Right lobe of liver (tissue), 6 donors: Measurements from ENCODE around the gene CARHSP1. TPM values are rescaled to one million over a fixed set of nuclear protein-coding genes. Genes with fewer than 3 reads are reported as not detected.
"Not testable (repeated sequence)": the region's sequence is repeated elsewhere in the genome, so short reads cannot be mapped to it uniquely, and the experiment has no call there.

Experiments
- ATAC-seq, 4 donors: fragments of 200-7000 bp; cut with Tn5 transposase; one replicate each; pipeline ENCODE4 v1.9.1; 2020; ENCODE audit warnings: mild to moderate bottlenecking in 4 of 4, moderate library complexity in 4 of 4
- DNase-seq, 3 donors: peaks; one replicate each; pipeline ENCODE4 v3.0.0-alpha.2; 2020
- H3K27ac ChIP-seq, 3 donors: fragments of 200-600 bp; one replicate each; pipeline ENCODE4 v1.8.0; 2022
- H3K27me3 ChIP-seq, 2 donors: fragments of 200-600 bp; one replicate each; pipeline ENCODE4 v1.8.0; 2022
- H3K36me3 ChIP-seq, 4 donors: fragments of 200-600 bp; sonication (generic) in 1 of 4; one replicate each; pipeline versions ENCODE4 v1.5.1 to v1.8.0; 2017 to 2022; ENCODE audit warnings: control low read depth in 1 of 4
- H3K4me1 ChIP-seq, 4 donors: fragments of 200-600 bp; sonication (generic) in 1 of 4; one replicate each; pipeline versions ENCODE4 v1.5.1 to v1.8.0; 2017 to 2022; ENCODE audit warnings: control low read depth in 1 of 4
- H3K4me3 ChIP-seq, 3 donors: fragments of 200-600 bp; one replicate each; pipeline ENCODE4 v1.8.0; 2022
- H3K9me3 ChIP-seq, 4 donors: fragments of 200-600 bp; sonication (generic) in 1 of 4; one replicate each; pipeline versions ENCODE4 v1.5.1 to v1.8.0; 2017 to 2022; ENCODE audit warnings: control low read depth in 1 of 4
- CTCF ChIP-seq, 4 donors: fragments of 200-600 bp in 3 of 4; fragments of 450-650 bp in 1 of 4; IDR thresholded peaks; one replicate each; pipeline versions ENCODE4 v1.5.1 to v1.8.0; 2016 to 2022; ENCODE audit warnings: antibody characterized with exemption in 4 of 4, mild to moderate bottlenecking in 2 of 4
- POLR2A ChIP-seq: fragments of 450-650 bp; IDR thresholded peaks from one replicate; pipeline ENCODE4 v1.6.1; 2017; ENCODE audit warnings: antibody characterized with exemption, mild to moderate bottlenecking
- WGBS: methylation state at CpG from one replicate; pipeline ENCODE4 v1.1.6; 2018; ENCODE audit warnings: low coverage, low lambda C conversion rate; ENCODE audit not compliant: insufficient coverage; ENCODE audit errors: missing lambda C conversion rate; 5-methylcytosine and 5-hydroxymethylcytosine counted together
- intact Hi-C, 2 donors: fragments of 100-400 bp; cut with DNase I; formaldehyde crosslinking; loops; one replicate each; pipeline versions ENCODE4 v1.11.2 to v1.14.1; 2022
- total RNA-seq, 6 experiments: library from RNA; depleted of rRNA in 2 of 6; stranded (reverse); fragments of >200 nt in 2 of 6; fragmentation: NEBNext Ultra II Directional in 3 of 6; extraction: Animal tissue kit (Norgen Biotek cat#: 25700) in 3 of 6; gene quantifications; one replicate each; pipeline versions ENCODE4 v1.1.0 to v1.2.4, GENCODE V29; 2016 to 2023
- donor health status: DM: no; HTN: yes; CAD: no.
- donor health status: DM: no; HTN: no; CAD: no.
- donor health status: DM: no; HTN: no; CAD: no.
- donor health status: DM: no; HTN: yes; CAD: no.
- donor health status: DM: no; HTN: yes; CAD: no.

The CARHSP1 gene
- total RNA-seq, 6 experiments from 2014 or later, result 61.5 to 132 (median 73.1) TPM

- no peak for DNase-seq
Measured at GRCh38 chr16:8847623-8848022, 21.2 kb downstream of the CARHSP1 start.

GRCh38 chr16:8847145-8847544, 21.7 kb downstream of the CARHSP1 start:
- DNase-seq (no peak), ATAC-seq (no peak)
- no peak overlapping the region for H3K4me3 ChIP-seq
- TF ChIP-seq CTCF (IDR thresholded peaks at IDR 0.05), result no peak
- no peak for TF ChIP-seq POLR2A
- H3K4me1 ChIP-seq, result peaks cover 0 to 26% (median 9%) of the 10 kb centered on the region in 4 donors
- 69% methylated on average over 11 of the region's 13 CpGs for WGBS
- H3K9me3 ChIP-seq, result no peaks in the 10 kb centered on the region
- peaks cover 0 to 8% (median 3%) of the 10 kb centered on the region in 4 donors for H3K36me3 ChIP-seq
- no peak overlapping the region for H3K27ac ChIP-seq
- intact Hi-C loops, result no loop called here
- H3K27me3 ChIP-seq, result no peaks in the 10 kb centered on the region

More at GRCh38 chr16:8847623-8848022, 21.2 kb downstream of the CARHSP1 start:
- intact Hi-C loops, result no loop called here
- no peak for ATAC-seq
- Histone ChIP-seq H3K4me3 (no peak overlapping the region), H3K9me3 (no peaks in the 10 kb centered on the region), H3K36me3 (peaks cover 0 to 8% (median 3%) of the 10 kb centered on the region in 4 donors), H3K4me1 (peaks cover 0 to 29% (median 9%) of the 10 kb centered on the region in 4 donors), H3K27me3 (no peaks in the 10 kb centered on the region), H3K27ac (no peak overlapping the region)
- 86% methylated on average over 7 of the region's 15 CpGs for WGBS
- TF ChIP-seq POLR2A, result no peak
- no peak for TF ChIP-seq CTCF (IDR thresholded peaks at IDR 0.05)

- H3K4me1 ChIP-seq, result peaks cover 0 to 21% (median 9%) of the 10 kb centered on the region in 4 donors
- H3K36me3 ChIP-seq, result peaks cover 0 to 8% (median 3%) of the 10 kb centered on the region in 4 donors
- DNase-seq (no peak), ATAC-seq (no peak)
- no peak overlapping the region for H3K27ac ChIP-seq
- no peaks in the 10 kb centered on the region for H3K27me3 ChIP-seq
- TF ChIP-seq CTCF (IDR thresholded peaks at IDR 0.05), result no peak
- no peak for TF ChIP-seq POLR2A
- 87% methylated on average over 5 of the region's 10 CpGs for WGBS
- H3K4me3 ChIP-seq, result no peak overlapping the region
- intact Hi-C loops, result no loop called here
- no peaks in the 10 kb centered on the region for H3K9me3 ChIP-seq
Measured at GRCh38 chr16:8846401-8846932, 22.3 kb downstream of the CARHSP1 start.

- no peak for DNase-seq
- H3K36me3 ChIP-seq, result peaks cover 0 to 8% (median 3%) of the 10 kb centered on the region in 4 donors
- 100% methylated on average over 5 of the region's 7 CpGs for WGBS
- intact Hi-C loops, result no loop called here
- peaks cover 0 to 14% (median 7%) of the 10 kb centered on the region in 4 donors for H3K4me1 ChIP-seq
- H3K9me3 ChIP-seq, result no peaks in the 10 kb centered on the region
- H3K27ac ChIP-seq, result no peak overlapping the region
- no peak overlapping the region for H3K4me3 ChIP-seq
- TF ChIP-seq POLR2A, result no peak
- TF ChIP-seq CTCF (IDR thresholded peaks at IDR 0.05), result no peak
- no peak for ATAC-seq
- H3K27me3 ChIP-seq, result no peaks in the 10 kb centered on the region
Measured at GRCh38 chr16:8845699-8846298, 23.0 kb downstream of the CARHSP1 start.

GRCh38 chr16:8843296-8843695, 25.5 kb downstream of the CARHSP1 start:
- H3K27ac ChIP-seq, H3K9me3 ChIP-seq, H3K4me1 ChIP-seq, H3K36me3 ChIP-seq, ATAC-seq, H3K4me3 ChIP-seq, DNase-seq, H3K27me3 ChIP-seq, intact Hi-C loops: not testable (repeated sequence)
- no CpG with 5 or more reads among the region's 12 CpGs for WGBS

GRCh38 chr16:8842016-8842415, 26.8 kb downstream of the CARHSP1 start:
- H3K27me3 ChIP-seq, ATAC-seq, H3K4me1 ChIP-seq, H3K36me3 ChIP-seq, DNase-seq, H3K9me3 ChIP-seq, H3K27ac ChIP-seq, intact Hi-C loops, H3K4me3 ChIP-seq: not testable (repeated sequence)
- WGBS, result 76% methylated on average over 4 of the region's 4 CpGs

GRCh38 chr16:8837594-8837993, 31.2 kb downstream of the CARHSP1 start:
- intact Hi-C loops, ATAC-seq, H3K36me3 ChIP-seq, H3K27me3 ChIP-seq, H3K9me3 ChIP-seq, H3K27ac ChIP-seq, H3K4me3 ChIP-seq, H3K4me1 ChIP-seq, DNase-seq: not testable (repeated sequence)
- WGBS, result 87% methylated on average over 14 of the region's 15 CpGs

- WGBS, result 84% methylated on average over 6 of the region's 7 CpGs
- DNase-seq, H3K4me1 ChIP-seq, intact Hi-C loops, ATAC-seq, H3K36me3 ChIP-seq, H3K9me3 ChIP-seq, H3K27ac ChIP-seq, H3K4me3 ChIP-seq, H3K27me3 ChIP-seq: not testable (repeated sequence)
Measured at GRCh38 chr16:8836797-8837196, 32.0 kb downstream of the CARHSP1 start.
